ENCODE measurements around the gene COMMD3.
A peak's percentile ranks its signal among the peaks of the same experiment; 100 is the strongest.

Gene COMMD3

GRCh38 chr10:22338185-22338900 lies 22.2 kb downstream of the COMMD3 start:
- Histone ChIP-seq H3K18ac (ENCODE audit: low read length) (no peak overlapping the region), H2BK15ac (ENCODE audit: low read length) (no peak overlapping the region), H2BK12ac (ENCODE audit: low read length) (no peak overlapping the region), H2AFZ (ENCODE audit: low read length) (no peak overlapping the region), H3K23ac (ENCODE audit: low read depth, low read length, poor library complexity) (no peak overlapping the region), H3K4ac (ENCODE audit: low read length) (no peak overlapping the region), H3K9me3 (replicated peaks in 1 of 2; ENCODE audit: control insufficient read depth in 2 of 2, insufficient read depth in 1 of 2, low read depth in 1 of 2, low read length in 2 of 2) (peaks cover 12% of the 10 kb centered on the region in 2 donors), H2BK120ac (ENCODE audit: low read depth, low read length) (no peak overlapping the region), H3K4me1 (ENCODE audit: control insufficient read depth in 2 of 2, insufficient read depth in 1 of 2, low read depth in 1 of 2, low read length in 2 of 2) (peaks cover 8 to 9% of the 10 kb centered on the region in 2 donors), H3K4me3 (ENCODE audit: low read length in 2 of 2) (no peak overlapping the region), H4K8ac (ENCODE audit: low read depth, low read length) (no peak overlapping the region), H3K27ac (replicated peaks; ENCODE audit: low read length) (no peak overlapping the region), H4K91ac (ENCODE audit: low read depth, low read length, poor library complexity) (no peak overlapping the region), H3K14ac (ENCODE audit: low read length) (no peak overlapping the region), H3K9ac (ENCODE audit: low read depth, low read length, poor library complexity) (no peak overlapping the region), H3K79me1 (ENCODE audit: low read depth, low read length) (no peaks in the 10 kb centered on the region), H2BK5ac (ENCODE audit: low read length) (no peak overlapping the region), H3K4me2 (ENCODE audit: insufficient read depth, low read length, poor library complexity, severe bottlenecking) (no peak overlapping the region), H3K27me3 (ENCODE audit: control insufficient read depth in 3 of 3, insufficient read depth in 3 of 3, low read depth in 1 of 3, low read length in 3 of 3) (peaks cover 26 to 68% (median 62%) of the 10 kb centered on the region in 3 experiments), H3K36me3 (replicated peaks in 1 of 2; ENCODE audit: control insufficient read depth in 2 of 2, insufficient read depth in 2 of 2, low read length in 2 of 2) (no peaks in the 10 kb centered on the region), H2AK5ac (ENCODE audit: low read depth, low read length) (no peak overlapping the region)
- peak; percentile 15 for DNase-seq (ENCODE audit: low spot score)
- WGBS, 2 donors (ENCODE audit: extremely low coverage in 2 of 2, insufficient read length in 2 of 2, insufficient replicate concordance in 1 of 2), result no CpG with 5 or more reads among the region's 9 CpGs

- Histone ChIP-seq H3K9ac (ENCODE audit: low read depth, low read length, poor library complexity) (no peak overlapping the region), H3K4me1 (ENCODE audit: control insufficient read depth in 2 of 2, insufficient read depth in 1 of 2, low read depth in 1 of 2, low read length in 2 of 2) (peaks cover 8 to 9% of the 10 kb centered on the region in 2 donors), H3K4ac (ENCODE audit: low read length) (no peak overlapping the region), H3K18ac (ENCODE audit: low read length) (no peak overlapping the region), H2BK5ac (ENCODE audit: low read length) (no peak overlapping the region), H3K27me3 (ENCODE audit: control insufficient read depth in 3 of 3, insufficient read depth in 3 of 3, low read depth in 1 of 3, low read length in 3 of 3) (peaks cover 20 to 68% (median 62%) of the 10 kb centered on the region in 3 experiments), H2AFZ (ENCODE audit: low read length) (no peak overlapping the region), H3K27ac (replicated peaks; ENCODE audit: low read length) (no peak overlapping the region), H3K4me3 (ENCODE audit: low read length in 2 of 2) (no peak overlapping the region), H2BK15ac (ENCODE audit: low read length) (no peak overlapping the region), H3K79me1 (ENCODE audit: low read depth, low read length) (no peaks in the 10 kb centered on the region), H3K9me3 (replicated peaks in 1 of 2; ENCODE audit: control insufficient read depth in 2 of 2, insufficient read depth in 1 of 2, low read depth in 1 of 2, low read length in 2 of 2) (peaks cover 8 to 10% of the 10 kb centered on the region in 2 donors), H2AK5ac (ENCODE audit: low read depth, low read length) (no peak overlapping the region), H3K14ac (ENCODE audit: low read length) (no peak overlapping the region), H2BK12ac (ENCODE audit: low read length) (no peak overlapping the region), H4K91ac (ENCODE audit: low read depth, low read length, poor library complexity) (no peak overlapping the region), H3K4me2 (ENCODE audit: insufficient read depth, low read length, poor library complexity, severe bottlenecking) (no peak overlapping the region), H4K8ac (ENCODE audit: low read depth, low read length) (no peak overlapping the region), H3K36me3 (replicated peaks in 1 of 2; ENCODE audit: control insufficient read depth in 2 of 2, insufficient read depth in 2 of 2, low read length in 2 of 2) (no peaks in the 10 kb centered on the region), H2BK120ac (ENCODE audit: low read depth, low read length) (no peak overlapping the region), H3K23ac (ENCODE audit: low read depth, low read length, poor library complexity) (no peak overlapping the region)
- no peak for DNase-seq (ENCODE audit: low spot score)
These were observed 22.7 kb downstream of the COMMD3 start for GRCh38 chr10:22338931-22339330.

GRCh38 chr10:22339761-22340328 lies 23.7 kb downstream of the COMMD3 start:
- Histone ChIP-seq H3K36me3 (replicated peaks in 1 of 2; ENCODE audit: control insufficient read depth in 2 of 2, insufficient read depth in 2 of 2, low read length in 2 of 2) (no peaks in the 10 kb centered on the region), H3K23ac (ENCODE audit: low read depth, low read length, poor library complexity) (no peak overlapping the region), H2BK5ac (ENCODE audit: low read length) (no peak overlapping the region), H4K91ac (ENCODE audit: low read depth, low read length, poor library complexity) (no peak overlapping the region), H3K4me3 (ENCODE audit: low read length in 2 of 2) (peak overlapping the region in 1 of 2 donors; percentile 66), H2BK12ac (ENCODE audit: low read length) (no peak overlapping the region), H3K18ac (ENCODE audit: low read length) (no peak overlapping the region), H2BK15ac (ENCODE audit: low read length) (no peak overlapping the region), H3K27ac (replicated peaks; ENCODE audit: low read length) (no peak overlapping the region), H3K27me3 (ENCODE audit: control insufficient read depth in 3 of 3, insufficient read depth in 3 of 3, low read depth in 1 of 3, low read length in 3 of 3) (peaks cover 16 to 77% (median 61%) of the 10 kb centered on the region in 3 experiments), H4K8ac (ENCODE audit: low read depth, low read length) (no peak overlapping the region), H3K4me2 (ENCODE audit: insufficient read depth, low read length, poor library complexity, severe bottlenecking) (peak overlapping the region; percentile 89), H3K9me3 (replicated peaks in 1 of 2; ENCODE audit: control insufficient read depth in 2 of 2, insufficient read depth in 1 of 2, low read depth in 1 of 2, low read length in 2 of 2) (peaks cover 6 to 12% of the 10 kb centered on the region in 2 donors), H3K4ac (ENCODE audit: low read length) (no peak overlapping the region), H3K9ac (ENCODE audit: low read depth, low read length, poor library complexity) (no peak overlapping the region), H3K14ac (ENCODE audit: low read length) (no peak overlapping the region), H3K79me1 (ENCODE audit: low read depth, low read length) (no peaks in the 10 kb centered on the region), H2BK120ac (ENCODE audit: low read depth, low read length) (no peak overlapping the region), H3K4me1 (ENCODE audit: control insufficient read depth in 2 of 2, insufficient read depth in 1 of 2, low read depth in 1 of 2, low read length in 2 of 2) (peaks cover 7 to 8% of the 10 kb centered on the region in 2 donors), H2AK5ac (ENCODE audit: low read depth, low read length) (no peak overlapping the region), H2AFZ (ENCODE audit: low read length) (peak overlapping the region; percentile 93)
- no CpG with 5 or more reads among the region's 13 CpGs for WGBS, 2 donors (ENCODE audit: extremely low coverage in 2 of 2, insufficient read length in 2 of 2, insufficient replicate concordance in 1 of 2)
- DNase-seq (ENCODE audit: low spot score), result peak; percentile 18

- Histone ChIP-seq H3K4me1 (ENCODE audit: control insufficient read depth in 2 of 2, insufficient read depth in 1 of 2, low read depth in 1 of 2, low read length in 2 of 2) (peaks cover 7 to 8% of the 10 kb centered on the region in 2 donors), H3K9me3 (replicated peaks in 1 of 2; ENCODE audit: control insufficient read depth in 2 of 2, insufficient read depth in 1 of 2, low read depth in 1 of 2, low read length in 2 of 2) (peaks cover 3 to 8% of the 10 kb centered on the region in 2 donors), H2BK15ac (ENCODE audit: low read length) (peak overlapping the region; percentile 44), H3K27me3 (ENCODE audit: control insufficient read depth in 3 of 3, insufficient read depth in 3 of 3, low read depth in 1 of 3, low read length in 3 of 3) (peaks cover 16 to 84% (median 61%) of the 10 kb centered on the region in 3 experiments), H3K9ac (ENCODE audit: low read depth, low read length, poor library complexity) (peak overlapping the region; percentile 88), H3K36me3 (replicated peaks in 1 of 2; ENCODE audit: control insufficient read depth in 2 of 2, insufficient read depth in 2 of 2, low read length in 2 of 2) (no peaks in the 10 kb centered on the region), H2BK120ac (ENCODE audit: low read depth, low read length) (peak overlapping the region; percentile 68), H4K8ac (ENCODE audit: low read depth, low read length) (no peak overlapping the region), H3K79me1 (ENCODE audit: low read depth, low read length) (no peaks in the 10 kb centered on the region), H3K4ac (ENCODE audit: low read length) (no peak overlapping the region), H3K4me3 (ENCODE audit: low read length in 2 of 2) (peak overlapping the region; percentile 66 to 80), H2AFZ (ENCODE audit: low read length) (peak overlapping the region; percentile 93), H3K27ac (replicated peaks; ENCODE audit: low read length) (peak overlapping the region; percentile 46), H3K4me2 (ENCODE audit: insufficient read depth, low read length, poor library complexity, severe bottlenecking) (peak overlapping the region; percentile 89), H3K18ac (ENCODE audit: low read length) (peak overlapping the region; percentile 93), H2BK12ac (ENCODE audit: low read length) (peak overlapping the region; percentile 89), H2AK5ac (ENCODE audit: low read depth, low read length) (no peak overlapping the region), H3K23ac (ENCODE audit: low read depth, low read length, poor library complexity) (peak overlapping the region; percentile 69), H3K14ac (ENCODE audit: low read length) (no peak overlapping the region), H2BK5ac (ENCODE audit: low read length) (peak overlapping the region; percentile 50), H4K91ac (ENCODE audit: low read depth, low read length, poor library complexity) (no peak overlapping the region)
- peak; percentile 77 for DNase-seq (ENCODE audit: low spot score)
- WGBS, 2 donors (ENCODE audit: extremely low coverage in 2 of 2, insufficient read length in 2 of 2, insufficient replicate concordance in 1 of 2), result no CpG with 5 or more reads among the region's 98 CpGs
These were observed 24.4 kb downstream of the COMMD3 start for GRCh38 chr10:22340329-22341189.

Data from neuronal stem cell (in vitro differentiated cells).